Lower leg skin (tissue), 3 donors: ENCODE measurements around the gene ACOXL.

ENCODE experiments used
- POLR2A ChIP-seq, 2 donors: fragments of 450-650 bp; IDR thresholded peaks; one replicate each; pipeline ENCODE4 v1.6.1; 2016 to 2017; ENCODE audit warnings: antibody characterized with exemption in 2 of 2, mild to moderate bottlenecking in 1 of 2, moderate library complexity in 1 of 2
- TF ChIP-seq, protein P1 (sequence below), 3 donors: fragments of 450-650 bp; IDR thresholded peaks; one replicate each; pipeline ENCODE4 v1.5.1; 2016; ENCODE audit warnings: antibody characterized with exemption in 3 of 3, mild to moderate bottlenecking in 3 of 3, moderate library complexity in 2 of 3

DNA sequence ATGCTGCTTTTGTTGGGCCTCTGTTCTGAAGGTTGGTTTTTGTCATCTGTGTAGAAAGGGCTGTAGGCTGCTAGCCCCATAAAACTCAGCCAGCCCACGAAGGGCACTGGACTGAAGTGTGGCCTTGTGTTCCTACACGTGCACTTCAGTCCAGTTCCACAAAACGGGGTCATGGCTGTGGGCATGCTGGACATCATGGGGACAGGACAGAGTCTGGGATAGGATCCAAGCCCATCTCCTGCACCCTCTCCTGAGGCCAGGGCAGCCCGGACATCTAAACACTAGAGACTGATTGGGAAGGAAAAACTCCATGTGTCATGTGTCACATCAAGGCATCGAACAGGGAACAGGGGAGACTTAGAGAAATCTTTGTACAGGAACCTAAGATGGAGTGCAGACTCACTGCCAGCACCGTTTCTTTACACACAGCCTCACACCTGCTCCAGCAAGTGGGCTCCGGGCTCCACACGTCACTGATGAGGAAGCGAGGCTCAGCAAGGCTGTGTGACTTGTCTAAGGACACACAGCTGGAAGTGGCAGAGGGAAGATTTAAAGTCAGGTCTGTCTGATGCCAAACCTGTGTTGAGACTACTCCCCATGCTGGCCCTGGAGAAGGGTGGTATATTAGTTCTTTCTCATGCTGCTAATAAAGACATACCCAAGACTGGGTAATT is 313.5 kb downstream of the ACOXL start:
- TF ChIP-seq, protein P1, sequence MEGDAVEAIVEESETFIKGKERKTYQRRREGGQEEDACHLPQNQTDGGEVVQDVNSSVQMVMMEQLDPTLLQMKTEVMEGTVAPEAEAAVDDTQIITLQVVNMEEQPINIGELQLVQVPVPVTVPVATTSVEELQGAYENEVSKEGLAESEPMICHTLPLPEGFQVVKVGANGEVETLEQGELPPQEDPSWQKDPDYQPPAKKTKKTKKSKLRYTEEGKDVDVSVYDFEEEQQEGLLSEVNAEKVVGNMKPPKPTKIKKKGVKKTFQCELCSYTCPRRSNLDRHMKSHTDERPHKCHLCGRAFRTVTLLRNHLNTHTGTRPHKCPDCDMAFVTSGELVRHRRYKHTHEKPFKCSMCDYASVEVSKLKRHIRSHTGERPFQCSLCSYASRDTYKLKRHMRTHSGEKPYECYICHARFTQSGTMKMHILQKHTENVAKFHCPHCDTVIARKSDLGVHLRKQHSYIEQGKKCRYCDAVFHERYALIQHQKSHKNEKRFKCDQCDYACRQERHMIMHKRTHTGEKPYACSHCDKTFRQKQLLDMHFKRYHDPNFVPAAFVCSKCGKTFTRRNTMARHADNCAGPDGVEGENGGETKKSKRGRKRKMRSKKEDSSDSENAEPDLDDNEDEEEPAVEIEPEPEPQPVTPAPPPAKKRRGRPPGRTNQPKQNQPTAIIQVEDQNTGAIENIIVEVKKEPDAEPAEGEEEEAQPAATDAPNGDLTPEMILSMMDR (IDR thresholded peaks at IDR 0.05): no peak
- TF ChIP-seq POLR2A (IDR thresholded peaks at IDR 0.05): no peak
